Measurements from ENCODE around the gene CDK15.

GRCh38 chr2:201759567-201759966 is 46.8 kb upstream of the CDK15 start:
- TF ChIP-seq CTCF (IDR thresholded peaks at IDR 0.05; ENCODE audit: low read length) (no peak), EZH2phosphoT487 (IDR thresholded peaks at IDR 0.05; ENCODE audit: low read length) (no peak)

All from MM.1S (cell line).